Activated T-cell treated with anti-CD3 and anti-CD28 coated beads for 4 hours (primary cell): ENCODE results near the gene BLTP3B.

Source experiments
- DNase-seq: peaks from one replicate; pipeline ENCODE4 v3.0.0-alpha.2; 2020

Gene BLTP3B

GRCh38 chr12:100114574-100114973 is 28.1 kb downstream of the BLTP3B start:
- DNase-seq = no peak

GRCh38 chr12:100110276-100110675 is 32.4 kb downstream of the BLTP3B start:
- DNase-seq = no peak

DNA sequence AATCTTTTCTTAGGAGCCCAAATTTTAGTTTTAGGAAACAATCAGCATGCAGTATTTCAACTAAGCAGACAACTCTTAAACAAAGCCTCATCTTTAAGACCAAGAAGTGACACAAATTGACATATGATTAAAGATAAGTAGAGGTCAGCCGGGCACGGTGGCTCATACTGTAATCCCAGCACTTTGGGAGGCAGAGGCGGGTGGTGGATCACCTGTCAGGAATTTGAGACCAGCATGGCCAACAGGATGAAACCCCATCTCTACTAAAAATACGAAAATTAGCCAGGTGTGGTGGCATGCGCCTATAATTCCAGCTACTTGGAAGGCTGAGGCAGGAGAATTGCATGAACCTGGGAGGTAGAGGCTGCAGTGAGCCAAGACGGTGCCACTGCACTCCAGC is 35.8 kb downstream of the BLTP3B start:
- no peak for DNase-seq

DNA sequence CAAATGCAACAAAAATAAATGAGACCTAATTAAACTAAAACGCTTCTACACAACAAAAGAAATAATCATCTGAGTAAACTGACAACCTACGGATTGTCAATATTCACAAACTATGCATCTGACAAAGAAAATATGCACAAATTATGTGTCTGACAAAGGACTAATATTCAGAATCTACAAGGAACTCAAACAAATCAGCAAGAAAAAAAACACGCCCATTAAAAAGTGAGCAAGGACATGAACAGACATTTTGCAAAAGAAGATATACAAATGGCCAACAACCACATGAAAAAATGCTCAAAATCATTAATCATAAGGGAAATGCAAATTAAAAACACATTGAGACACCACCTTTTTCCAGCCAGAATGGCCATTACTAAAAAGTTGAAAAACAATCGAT is 37.0 kb downstream of the BLTP3B start:
- DNase-seq = no peak

DNA sequence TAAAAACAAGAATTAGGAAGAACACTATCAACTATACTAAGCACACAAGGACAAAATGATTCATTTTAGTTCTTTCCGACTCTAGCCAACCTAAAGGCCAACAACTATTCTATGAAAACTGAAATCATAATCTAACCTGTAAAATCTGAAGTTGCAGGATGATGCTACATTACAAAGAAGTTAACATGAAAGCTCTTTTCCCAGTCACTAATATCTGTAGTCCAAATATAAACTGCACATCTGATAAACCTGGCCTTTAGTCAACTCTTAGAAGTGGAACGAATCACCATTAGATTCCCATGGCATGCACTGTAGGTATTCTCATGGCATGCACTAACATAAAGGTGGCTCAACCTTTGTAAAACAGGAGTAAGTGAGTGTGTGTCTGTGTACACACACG is 41.7 kb downstream of the BLTP3B start:
- no peak for DNase-seq
